Muscle of leg (tissue), 11 donors: ENCODE measurements around the gene WNT2B. TPM values are rescaled to one million over a fixed set of nuclear protein-coding genes. Genes with fewer than 3 reads are reported as not detected.
"Not testable (repeated sequence)": the region's sequence is repeated elsewhere in the genome, so short reads cannot be mapped to it uniquely, and the experiment has no call there.

ENCODE experiments used
- DNase-seq: peaks from one replicate; pipeline ENCODE4 v3.0.0; 2013
- H3K27ac ChIP-seq: one replicate; pipeline ENCODE4 v1.5.1; 2013; ENCODE audit warnings: mild to moderate bottlenecking, low read length, control low read depth
- H3K27me3 ChIP-seq: one replicate; pipeline ENCODE4 v1.6.1; 2013; ENCODE audit warnings: low read length; ENCODE audit not compliant: control insufficient read depth, insufficient read depth
- H3K36me3 ChIP-seq: one replicate; pipeline ENCODE4 v1.6.1; 2013; ENCODE audit warnings: low read length; ENCODE audit not compliant: control insufficient read depth, insufficient read depth
- H3K4me1 ChIP-seq: one replicate; pipeline ENCODE4 v1.6.1; 2013; ENCODE audit warnings: low read length; ENCODE audit not compliant: control insufficient read depth, insufficient read depth
- H3K4me3 ChIP-seq: one replicate; pipeline ENCODE4 v1.5.1; 2013; ENCODE audit warnings: low read length, control low read depth
- H3K9me3 ChIP-seq: replicated peaks from 2 replicates; pipeline ENCODE4 v1.6.1; 2013; ENCODE audit warnings: low read depth, low read length; ENCODE audit not compliant: control insufficient read depth
- WGBS: methylation state at CpG from one replicate; pipeline ENCODE4 v1.1.5; 2013; ENCODE audit warnings: missing lambda C conversion rate; ENCODE audit not compliant: insufficient coverage; 5-methylcytosine and 5-hydroxymethylcytosine counted together
- polyA plus RNA-seq, 8 donors: library from polyadenylated mRNA; unstranded; fragments of 120-200 nt; gene quantifications; one replicate each; pipeline versions ENCODE4 v1.2.1 to v1.2.3, GENCODE V29; 2013; ENCODE audit warnings: inconsistent platforms in 1 of 8, low replicate concordance in 1 of 8; ENCODE audit not compliant: insufficient read length in 8 of 8, insufficient read depth in 1 of 8
- total RNA-seq: library from RNA; stranded (reverse); fragments of 120-200 nt; gene quantifications from one replicate; pipeline ENCODE4 v1.2.4, GENCODE V29; 2013

The WNT2B gene
- total and polyA plus RNA-seq, 9 donors, result 2.6 to 7.8 (median 4.1) TPM

DNA sequence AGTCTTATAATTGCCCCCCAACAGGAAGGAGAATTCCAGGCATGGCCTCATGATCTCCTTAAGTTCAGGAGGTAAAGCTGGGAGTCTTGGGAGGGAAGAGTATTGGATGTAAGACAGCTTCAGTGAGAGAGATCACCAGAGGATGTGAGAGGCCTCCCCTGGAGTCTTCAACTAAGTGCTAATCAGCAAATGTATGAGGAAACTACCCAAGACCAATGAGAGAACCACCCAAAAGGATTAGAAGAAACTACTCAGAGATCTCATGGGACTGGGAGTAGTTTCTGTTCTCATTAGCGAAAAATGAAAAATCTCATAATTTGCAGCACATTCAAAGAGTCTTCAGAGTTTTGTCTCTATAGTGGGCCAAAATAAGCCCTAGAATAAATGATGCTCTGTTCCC is 36.6 kb upstream of the WNT2B start:
- H3K27me3 ChIP-seq, result no peaks in the 10 kb centered on the region
- no peak overlapping the region for H3K4me3 ChIP-seq
- H3K9me3 ChIP-seq, result peaks cover 5% of the 10 kb centered on the region
- WGBS, result no CpG with 5 or more reads among the region's 1 CpG
- no peaks in the 10 kb centered on the region for H3K4me1 ChIP-seq
- no peak overlapping the region for H3K27ac ChIP-seq
- no peaks in the 10 kb centered on the region for H3K36me3 ChIP-seq
- no peak for DNase-seq

DNA sequence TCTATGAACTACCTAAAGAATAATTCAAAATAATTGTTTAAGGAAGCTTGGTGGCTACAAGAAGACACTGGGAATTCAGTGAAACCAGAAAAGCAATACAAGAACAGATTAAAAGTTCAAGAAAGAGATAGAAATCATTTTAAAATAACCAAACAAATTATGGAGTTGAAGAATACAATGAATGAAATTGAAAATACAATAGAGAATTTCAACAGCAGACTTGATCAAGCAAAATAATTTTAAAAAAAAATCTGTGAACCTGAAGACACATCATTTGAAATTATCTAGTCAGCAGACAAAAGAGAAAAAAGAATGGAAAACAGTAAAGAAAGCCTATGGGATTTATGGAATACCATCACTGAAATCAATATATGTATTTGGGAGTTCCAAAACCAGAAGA is 31.2 kb upstream of the WNT2B start:
- Histone ChIP-seq H3K4me1 (no peaks in the 10 kb centered on the region), H3K4me3 (no peak overlapping the region), H3K36me3 (no peaks in the 10 kb centered on the region), H3K27me3 (peaks cover 2% of the 10 kb centered on the region), H3K9me3 (peaks cover 20% of the 10 kb centered on the region), H3K27ac (no peak overlapping the region)
- DNase-seq, result no peak

DNA sequence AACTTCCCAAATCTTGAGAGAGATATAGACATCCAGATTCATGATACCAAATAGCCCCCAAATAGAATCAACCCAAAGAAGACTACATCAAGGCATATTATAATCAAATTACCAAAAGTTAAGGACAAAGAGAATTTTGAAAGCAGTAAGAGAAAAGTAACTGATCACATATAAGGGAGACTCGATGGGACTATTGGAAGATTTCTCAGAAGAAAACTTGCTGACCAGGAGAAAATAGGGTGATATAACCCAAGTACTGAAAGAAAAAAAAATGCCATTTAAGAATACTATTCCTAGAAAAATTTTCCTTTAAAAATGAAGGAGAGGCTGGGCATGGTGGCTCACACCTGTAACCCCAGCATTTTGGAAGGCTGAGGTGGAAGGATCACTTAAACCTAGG is 30.5 kb upstream of the WNT2B start:
- H3K27ac ChIP-seq, result no peak overlapping the region
- no peak overlapping the region for H3K4me3 ChIP-seq
- H3K27me3 ChIP-seq, result peaks cover 2% of the 10 kb centered on the region
- peaks cover 20% of the 10 kb centered on the region for H3K9me3 ChIP-seq
- no peaks in the 10 kb centered on the region for H3K4me1 ChIP-seq
- no CpG with 5 or more reads among the region's 1 CpG for WGBS
- H3K36me3 ChIP-seq, result no peaks in the 10 kb centered on the region
- DNase-seq, result no peak

DNA sequence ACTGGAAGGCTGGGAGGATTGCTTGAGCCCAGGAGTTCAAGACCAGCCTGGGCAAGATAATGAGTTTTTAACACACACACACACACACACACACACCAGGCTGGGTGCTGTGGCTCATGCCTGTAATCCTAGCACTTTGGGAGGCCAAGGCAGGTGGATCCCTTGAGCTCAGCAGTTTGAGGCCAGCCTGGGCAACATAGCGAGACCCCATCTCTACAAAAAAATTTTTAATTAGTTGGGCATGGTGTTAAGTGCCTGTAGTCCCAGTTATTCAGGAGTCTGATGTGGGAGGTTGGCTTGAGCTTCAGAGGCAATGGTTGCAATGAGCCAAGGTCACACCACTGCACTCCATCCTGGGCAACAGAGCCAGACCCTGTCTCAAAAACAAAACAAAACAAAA is 22.7 kb upstream of the WNT2B start:
- H3K9me3 ChIP-seq, H3K36me3 ChIP-seq, DNase-seq, H3K27ac ChIP-seq, H3K4me3 ChIP-seq, H3K4me1 ChIP-seq, H3K27me3 ChIP-seq: not testable (repeated sequence)
- no CpG with 5 or more reads among the region's 1 CpG for WGBS

DNA sequence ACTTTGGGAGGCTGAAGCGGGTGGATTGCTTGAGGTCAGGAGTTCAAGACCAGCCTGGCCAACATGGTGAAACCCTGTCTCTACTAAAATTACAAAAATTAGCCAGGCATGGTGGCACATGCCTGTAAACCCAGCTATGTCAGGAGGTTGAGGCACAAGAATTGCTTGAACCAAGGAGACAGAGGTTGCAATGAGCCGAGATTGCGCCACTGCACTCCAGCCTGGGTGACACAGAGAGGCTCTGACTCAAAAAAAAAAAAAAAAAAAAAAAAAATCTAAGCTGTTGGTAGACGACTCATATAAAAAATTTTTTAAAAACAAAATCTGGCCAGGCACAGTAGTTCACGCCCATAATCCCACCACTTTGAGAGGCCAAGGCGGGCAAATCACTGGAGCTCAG is 21.1 kb upstream of the WNT2B start:
- DNase-seq, H3K9me3 ChIP-seq, H3K4me1 ChIP-seq, H3K27ac ChIP-seq, H3K4me3 ChIP-seq, H3K36me3 ChIP-seq, H3K27me3 ChIP-seq: not testable (repeated sequence)
- WGBS, result 83% methylated on average over 1 of the region's 6 CpGs

DNA sequence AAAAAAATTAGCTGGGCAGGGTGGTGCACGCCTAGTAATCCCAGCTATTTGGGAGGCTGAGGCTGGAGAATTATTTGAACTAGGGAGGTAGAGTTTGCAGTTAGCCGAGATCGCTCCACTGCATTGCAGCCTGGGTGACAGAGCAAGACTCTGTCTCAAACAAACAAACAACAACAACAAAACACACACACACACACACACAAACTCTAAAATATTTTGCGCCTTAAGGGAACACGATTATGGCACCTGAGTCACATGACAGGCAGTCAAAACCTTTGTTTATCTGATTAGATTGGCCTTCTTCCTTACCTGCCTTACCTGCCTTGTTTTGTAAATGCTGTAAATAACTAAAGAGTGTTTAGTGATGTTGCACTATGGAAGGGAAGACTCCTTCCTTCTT is 20.6 kb upstream of the WNT2B start:
- Histone ChIP-seq H3K4me1 (no peaks in the 10 kb centered on the region), H3K27me3 (no peaks in the 10 kb centered on the region), H3K9me3 (no peaks in the 10 kb centered on the region), H3K4me3 (no peak overlapping the region), H3K27ac (no peak overlapping the region), H3K36me3 (no peaks in the 10 kb centered on the region)
- no peak for DNase-seq
- no CpG with 5 or more reads among the region's 5 CpGs for WGBS

DNA sequence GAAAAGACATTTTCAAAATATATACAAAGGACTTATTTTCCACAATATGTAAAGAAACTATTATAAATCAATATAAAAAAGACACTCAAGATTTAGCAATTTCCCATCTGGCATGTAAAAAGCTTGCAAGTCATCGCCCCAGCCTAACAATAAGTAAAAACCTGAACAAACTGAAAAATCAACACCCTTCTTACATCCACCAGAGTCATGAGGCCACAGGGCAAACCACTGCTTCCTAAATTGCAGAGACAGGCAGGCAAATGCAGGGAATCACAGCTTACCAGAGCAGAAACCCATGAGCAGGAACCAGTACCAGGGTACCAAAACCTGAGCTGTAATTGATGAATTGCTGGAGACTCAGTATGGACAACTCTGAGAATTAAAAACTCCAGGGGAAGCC is 16.7 kb upstream of the WNT2B start:
- no peak overlapping the region for H3K4me3 ChIP-seq
- no peak for DNase-seq
- H3K9me3 ChIP-seq, result no peaks in the 10 kb centered on the region
- H3K27ac ChIP-seq, result no peak overlapping the region
- 80% methylated on average over 1 of the region's 1 CpG for WGBS
- H3K27me3 ChIP-seq, result no peaks in the 10 kb centered on the region
- no peaks in the 10 kb centered on the region for H3K36me3 ChIP-seq
- H3K4me1 ChIP-seq, result no peaks in the 10 kb centered on the region

DNA sequence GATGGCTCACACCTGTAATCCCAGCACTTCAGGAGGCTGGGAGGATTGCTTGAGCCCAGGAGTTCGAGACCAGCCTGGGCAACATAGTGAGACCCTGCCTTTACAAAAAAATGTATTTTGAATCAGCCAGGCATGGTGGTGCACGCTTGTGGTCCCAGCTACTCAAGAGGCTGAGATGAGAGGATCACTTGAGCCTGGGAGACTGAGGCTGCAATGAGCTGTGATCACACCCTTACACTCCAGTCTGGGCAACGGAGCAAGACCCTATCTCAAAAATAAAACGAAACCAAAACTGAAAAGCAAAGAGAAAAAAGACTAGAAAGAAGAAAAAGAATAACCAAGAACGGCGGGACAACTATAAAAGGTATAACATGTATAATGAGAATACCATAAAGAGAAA is 15.4 kb upstream of the WNT2B start:
- Histone ChIP-seq H3K4me1 (no peaks in the 10 kb centered on the region), H3K4me3 (no peak overlapping the region), H3K9me3 (no peaks in the 10 kb centered on the region), H3K27me3 (no peaks in the 10 kb centered on the region), H3K27ac (no peak overlapping the region), H3K36me3 (no peaks in the 10 kb centered on the region)
- no peak for DNase-seq
- 73% methylated on average over 1 of the region's 6 CpGs for WGBS

DNA sequence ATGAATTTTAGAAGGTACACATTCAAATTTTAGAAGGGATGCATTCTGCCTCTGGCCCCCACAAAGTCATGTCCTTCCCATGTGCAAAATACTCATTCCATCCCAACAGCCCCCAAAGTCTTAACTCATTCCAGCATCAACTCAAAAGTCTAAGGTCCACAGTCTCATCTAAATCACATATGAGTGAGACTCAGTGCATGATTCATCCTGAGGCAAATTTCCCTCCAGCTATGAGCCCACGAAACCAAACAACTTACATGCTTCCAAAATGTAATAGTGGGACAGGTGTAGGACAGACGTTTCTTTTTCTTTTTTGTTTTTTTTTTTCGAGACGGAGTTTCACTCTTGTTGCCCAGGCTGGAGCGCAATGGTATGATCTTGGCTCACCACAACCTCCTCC is 12.5 kb upstream of the WNT2B start:
- no peak overlapping the region for H3K27ac ChIP-seq
- no peaks in the 10 kb centered on the region for H3K9me3 ChIP-seq
- DNase-seq, result no peak
- H3K4me3 ChIP-seq, result no peak overlapping the region
- no peaks in the 10 kb centered on the region for H3K4me1 ChIP-seq
- peaks cover 6% of the 10 kb centered on the region for H3K27me3 ChIP-seq
- WGBS, result 60% methylated on average over 1 of the region's 5 CpGs
- H3K36me3 ChIP-seq, result no peaks in the 10 kb centered on the region

DNA sequence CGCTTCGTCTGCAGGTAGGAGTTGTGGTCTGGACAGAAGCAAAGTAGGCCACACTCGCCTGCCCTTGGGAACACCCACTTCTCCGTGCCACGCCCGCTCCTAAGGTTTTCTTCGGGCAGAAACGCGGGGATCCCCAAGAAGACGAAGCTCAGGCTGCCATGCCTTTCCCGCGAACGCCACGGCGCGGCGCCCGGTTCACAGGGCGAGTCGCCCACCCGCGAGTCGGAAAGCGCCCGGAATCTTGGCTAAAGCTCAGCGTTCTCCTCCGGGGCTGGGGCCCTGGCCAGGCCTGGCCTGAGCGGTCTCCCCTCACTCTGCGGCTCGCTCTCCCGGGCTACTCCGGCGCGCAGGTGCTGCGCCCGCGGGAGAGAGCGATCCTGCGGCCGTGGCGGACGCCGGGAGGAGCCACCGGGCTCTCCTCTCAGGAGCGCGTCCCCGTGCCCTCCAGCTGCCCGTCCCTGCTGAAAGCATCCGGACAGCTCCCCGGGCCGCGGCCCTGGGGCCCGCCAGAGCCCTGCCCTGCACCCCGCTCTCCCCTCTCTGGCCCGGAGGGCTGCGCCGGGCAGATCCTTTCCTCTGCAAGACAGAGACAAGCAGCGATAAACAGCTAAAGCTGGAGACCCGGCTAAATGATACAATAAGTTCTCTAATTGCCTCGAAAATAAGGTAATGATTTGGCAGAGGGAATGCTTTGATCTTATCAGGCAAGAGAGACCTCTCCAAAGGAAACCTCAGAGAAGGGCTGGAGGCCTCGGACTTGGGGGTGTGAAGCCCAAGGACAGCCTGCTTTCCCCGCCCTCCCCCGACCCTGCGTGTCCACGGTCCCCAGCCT is 6.7 kb upstream of the WNT2B start:
- WGBS, result under 1% methylated on average over 54 of the region's 65 CpGs

DNA sequence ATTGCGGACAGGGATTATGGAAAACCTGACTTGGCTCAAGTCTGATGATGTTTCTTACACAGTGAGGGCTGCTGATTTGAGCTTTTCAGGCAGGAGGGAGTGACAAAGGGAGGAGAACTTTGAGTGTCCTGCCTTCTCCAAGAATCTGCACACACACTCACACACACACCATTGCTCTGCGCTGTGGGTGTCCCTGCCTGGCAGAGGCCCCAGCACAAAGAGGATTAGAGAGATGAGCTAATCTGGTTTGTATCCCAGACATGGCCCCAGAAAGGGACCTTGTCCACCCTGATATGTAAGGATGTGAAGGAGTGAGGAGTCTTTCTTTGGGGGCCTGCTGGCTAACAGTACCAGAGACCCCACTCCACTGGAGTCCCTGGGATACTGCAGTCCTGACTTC is 5.9 kb upstream of the WNT2B start:
- H3K4me3 ChIP-seq, result no peak overlapping the region

More for the DNA sequence above, 6.7 kb upstream of the WNT2B start:
- Histone ChIP-seq H3K4me3 (peak overlapping the region; percentile 41), H3K9me3 (no peaks in the 10 kb centered on the region), H3K27ac (no peak overlapping the region), H3K36me3 (no peaks in the 10 kb centered on the region), H3K4me1 (peaks cover 30% of the 10 kb centered on the region), H3K27me3 (peaks cover 60% of the 10 kb centered on the region)
- DNase-seq, result peak; percentile 81

More for the DNA sequence above, 5.9 kb upstream of the WNT2B start:
- WGBS, result 50% methylated on average over 1 of the region's 2 CpGs
- H3K27ac ChIP-seq, result no peak overlapping the region
- H3K4me1 ChIP-seq, result peaks cover 34% of the 10 kb centered on the region
- H3K27me3 ChIP-seq, result peaks cover 68% of the 10 kb centered on the region
- H3K36me3 ChIP-seq, result no peaks in the 10 kb centered on the region
- H3K9me3 ChIP-seq, result no peaks in the 10 kb centered on the region
- DNase-seq, result peak; percentile 53
